ENCODE data around the gene TUBB2A.

- TF ChIP-seq CTCF (IDR thresholded peaks at IDR 0.05; ENCODE audit: control extremely low read depth in 1 of 3, insufficient read depth in 1 of 3, low read depth in 1 of 3, low read length in 3 of 3) (no peak), YY1 (IDR thresholded peaks at IDR 0.05; ENCODE audit: low read depth, low read length) (no peak), JUND (IDR thresholded peaks at IDR 0.05; ENCODE audit: low read length) (no peak), POLR2AphosphoS5 (IDR thresholded peaks at IDR 0.05; ENCODE audit: low read depth, low read length) (no peak), ASH2L (IDR thresholded peaks at IDR 0.05; ENCODE audit: low read length) (no peak), SP2 (IDR thresholded peaks at IDR 0.05; ENCODE audit: low read length) (no peak), BCL11A (IDR thresholded peaks at IDR 0.05; ENCODE audit: low read depth in 2 of 2, low read length in 2 of 2) (no peak), SIN3A (conservative IDR thresholded peaks at IDR 0.05 in 1 of 2, IDR thresholded peaks at IDR 0.05 in 1 of 2; ENCODE audit: low read depth in 1 of 2, low read length in 2 of 2) (no peak), POLR2A (IDR thresholded peaks at IDR 0.05; ENCODE audit: control extremely low read depth in 1 of 2, low read depth in 2 of 2, low read length in 2 of 2) (no peak), EZH2 (IDR thresholded peaks at IDR 0.05; ENCODE audit: low read depth, low read length, severe bottlenecking) (no peak), ATF2 (IDR thresholded peaks at IDR 0.05; ENCODE audit: low read length) (no peak)
These were observed 43.0 kb downstream of the TUBB2A start for GRCh38 chr6:3114377-3114776.
